H1 (cell line): ENCODE results near the gene EIF2S2.

Source experiments
- CEBPB ChIP-seq: IDR thresholded peaks from 2 replicates; pipeline ENCODE4 v1.6.1; 2012; ENCODE audit warnings: low read depth, low read length
- CHD2 ChIP-seq: IDR thresholded peaks from 2 replicates; pipeline ENCODE4 v1.6.1; 2012; ENCODE audit warnings: low read length, improper control_type of control experiment
- JUND ChIP-seq: IDR thresholded peaks from 2 replicates; pipeline ENCODE4 v1.6.1; 2011; ENCODE audit warnings: mild to moderate bottlenecking, improper control_type of control experiment, low read length
- KDM1A ChIP-seq: fragments of 200-600, 300-600 bp; sonication (generic); IDR thresholded peaks from 2 replicates; pipeline ENCODE4 v1.7.1; 2016; ENCODE audit warnings: mild to moderate bottlenecking, low read length, borderline replicate concordance
- KDM5A ChIP-seq: fragments of 200-600 bp; IDR thresholded peaks from 2 replicates; pipeline ENCODE4 v1.7.1; 2012; ENCODE audit warnings: mild to moderate bottlenecking, low read length, inconsistent platforms, mixed read lengths
- POLR2A ChIP-seq, 2 experiments: IDR thresholded peaks; 1 replicate in 1 of 2; 2 replicates in 1 of 2; pipeline ENCODE4 v1.6.1; 2011; ENCODE audit warnings: low read depth in 2 of 2, low read length in 2 of 2, mild to moderate bottlenecking in 2 of 2; ENCODE audit errors: control extremely low read depth in 1 of 2
- POLR2AphosphoS5 ChIP-seq: IDR thresholded peaks from 2 replicates; pipeline ENCODE4 v1.6.1; 2011; ENCODE audit warnings: low read depth, low read length
- RAD21 ChIP-seq, 2 experiments: IDR thresholded peaks in 1 of 2; conservative IDR thresholded peaks in 1 of 2; 2 replicates each; pipeline ENCODE4 v1.6.1; 2011; ENCODE audit warnings: low read depth in 2 of 2, low read length in 2 of 2, improper control_type of control experiment in 1 of 2, inconsistent platforms in 1 of 2, mild to moderate bottlenecking in 1 of 2, moderate library complexity in 1 of 2
- SP1 ChIP-seq: IDR thresholded peaks from 2 replicates; pipeline ENCODE4 v1.6.1; 2011; ENCODE audit warnings: low read depth, low read length
- TEAD4 ChIP-seq: IDR thresholded peaks from 2 replicates; pipeline ENCODE4 v1.6.1; 2012; ENCODE audit warnings: low read depth, low read length, inconsistent platforms, mixed read lengths
- TF ChIP-seq, protein P1 (sequence below): IDR thresholded peaks from 2 replicates; pipeline ENCODE4 v1.6.1; 2012; ENCODE audit warnings: inconsistent platforms
- TF ChIP-seq, protein P2 (sequence below), 3 experiments: IDR thresholded peaks; 1 replicate in 2 of 3; 2 replicates in 1 of 3; pipeline versions ENCODE4 v1.5.1 to v1.6.1; 2011; ENCODE audit warnings: low read length in 3 of 3, mild to moderate bottlenecking in 3 of 3, inconsistent platforms in 2 of 3, low read depth in 1 of 3, moderate library complexity in 1 of 3; ENCODE audit not compliant: insufficient read depth in 1 of 3; ENCODE audit errors: control extremely low read depth in 1 of 3

DNA sequence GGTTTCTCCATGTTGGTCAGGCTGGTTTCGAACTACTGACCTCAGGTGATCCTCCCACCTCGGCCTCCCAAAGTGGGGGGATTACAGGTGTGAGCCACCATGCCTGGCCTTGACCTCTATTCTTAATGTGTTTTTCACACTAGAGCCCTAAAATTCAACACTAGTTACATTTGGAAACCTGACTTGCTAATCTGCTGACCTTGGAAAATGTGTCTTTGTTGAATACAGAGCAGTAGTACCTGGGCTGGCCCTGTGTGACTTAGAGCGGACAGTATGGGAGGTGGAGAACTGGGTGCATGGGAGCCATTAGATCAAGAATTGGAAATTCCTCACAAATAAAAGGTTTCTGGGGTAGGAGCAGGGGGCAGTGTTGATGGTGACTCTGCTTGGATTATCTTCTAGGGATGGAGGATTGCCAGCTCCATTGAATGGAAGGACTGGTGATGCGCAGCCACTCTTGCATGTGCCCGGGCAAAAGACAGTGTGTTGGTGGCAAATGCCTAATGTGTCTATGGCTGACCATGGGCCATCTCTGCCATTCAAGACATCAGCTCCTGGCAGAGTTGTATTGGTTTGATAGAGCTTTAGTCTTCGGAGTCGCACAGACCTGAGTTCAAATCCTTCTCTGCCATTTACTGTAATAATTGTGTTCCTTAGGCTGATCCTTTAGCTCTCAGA is 64.9 kb downstream of the EIF2S2 start:
- TF ChIP-seq, protein P1, sequence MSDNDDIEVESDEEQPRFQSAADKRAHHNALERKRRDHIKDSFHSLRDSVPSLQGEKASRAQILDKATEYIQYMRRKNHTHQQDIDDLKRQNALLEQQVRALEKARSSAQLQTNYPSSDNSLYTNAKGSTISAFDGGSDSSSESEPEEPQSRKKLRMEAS = no peak
- TF ChIP-seq, protein P2, sequence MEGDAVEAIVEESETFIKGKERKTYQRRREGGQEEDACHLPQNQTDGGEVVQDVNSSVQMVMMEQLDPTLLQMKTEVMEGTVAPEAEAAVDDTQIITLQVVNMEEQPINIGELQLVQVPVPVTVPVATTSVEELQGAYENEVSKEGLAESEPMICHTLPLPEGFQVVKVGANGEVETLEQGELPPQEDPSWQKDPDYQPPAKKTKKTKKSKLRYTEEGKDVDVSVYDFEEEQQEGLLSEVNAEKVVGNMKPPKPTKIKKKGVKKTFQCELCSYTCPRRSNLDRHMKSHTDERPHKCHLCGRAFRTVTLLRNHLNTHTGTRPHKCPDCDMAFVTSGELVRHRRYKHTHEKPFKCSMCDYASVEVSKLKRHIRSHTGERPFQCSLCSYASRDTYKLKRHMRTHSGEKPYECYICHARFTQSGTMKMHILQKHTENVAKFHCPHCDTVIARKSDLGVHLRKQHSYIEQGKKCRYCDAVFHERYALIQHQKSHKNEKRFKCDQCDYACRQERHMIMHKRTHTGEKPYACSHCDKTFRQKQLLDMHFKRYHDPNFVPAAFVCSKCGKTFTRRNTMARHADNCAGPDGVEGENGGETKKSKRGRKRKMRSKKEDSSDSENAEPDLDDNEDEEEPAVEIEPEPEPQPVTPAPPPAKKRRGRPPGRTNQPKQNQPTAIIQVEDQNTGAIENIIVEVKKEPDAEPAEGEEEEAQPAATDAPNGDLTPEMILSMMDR (IDR thresholded peaks at IDR 0.05; ENCODE audit: control extremely low read depth in 1 of 3, insufficient read depth in 1 of 3, low read depth in 1 of 3, low read length in 3 of 3) = no peak
- TF ChIP-seq POLR2A (IDR thresholded peaks at IDR 0.05; ENCODE audit: control extremely low read depth in 1 of 2, low read depth in 2 of 2, low read length in 2 of 2) (no peak), SP1 (no peak), KDM5A (no peak), JUND (no peak), CEBPB (no peak), TEAD4 (no peak), CHD2 (no peak), RAD21 (IDR thresholded peaks at IDR 0.05 in 1 of 2, conservative IDR thresholded peaks at IDR 0.05 in 1 of 2; ENCODE audit: low read depth in 2 of 2, low read length in 2 of 2) (no peak), POLR2AphosphoS5 (no peak), KDM1A (no peak)
